OCI-LY3 (cell line): ENCODE data around the gene NDUFB7.

Experiments
- EZH2phosphoT487 ChIP-seq: fragments of 200-600 bp; shearing (Covaris generic); IDR thresholded peaks from 2 replicates; pipeline ENCODE4 v1.6.1; 2018; ENCODE audit warnings: antibody characterized with exemption, mixed run types, low read depth
- TF ChIP-seq, protein P1 (sequence below): fragments of 200-600, 300-600 bp; sonication (generic); IDR thresholded peaks from 2 replicates; pipeline ENCODE4 v1.5.1; 2014; ENCODE audit warnings: antibody characterized with exemption, low read length, low read depth

DNA sequence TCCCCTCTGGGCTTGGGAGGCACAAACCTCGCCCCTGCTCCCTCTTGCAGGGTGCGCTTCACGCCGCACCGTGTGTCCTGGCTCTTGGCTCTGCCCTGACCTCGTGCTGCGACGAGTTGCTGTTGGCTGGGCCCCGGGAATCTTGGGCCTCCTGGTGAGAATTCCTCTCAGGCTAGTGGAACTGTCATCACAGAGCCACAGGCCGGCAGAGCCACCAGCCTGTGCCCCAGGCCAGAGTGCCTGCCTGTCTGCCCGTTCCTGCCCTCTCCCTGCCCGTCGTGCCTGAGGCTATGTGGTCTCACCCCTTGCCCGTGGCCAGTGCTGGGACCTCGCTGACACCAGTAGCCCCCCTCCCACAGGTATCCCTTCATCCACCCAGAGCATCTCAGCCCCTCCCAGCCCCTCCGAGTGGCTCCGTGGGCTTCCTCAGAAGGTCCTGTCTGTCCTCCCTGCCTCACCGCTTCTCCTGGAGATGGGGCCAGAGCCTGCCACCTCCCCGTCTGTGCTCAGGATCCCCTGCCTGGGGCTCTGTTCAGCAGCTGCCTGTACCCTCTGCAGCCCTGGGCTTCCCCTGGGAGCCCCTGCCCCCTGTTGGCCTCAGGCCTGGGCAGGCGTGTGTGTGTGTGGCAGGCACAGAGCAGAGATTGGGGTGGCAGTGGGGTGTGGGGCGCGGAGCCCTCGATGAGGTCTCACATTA is 13.3 kb downstream of the NDUFB7 start:
- TF ChIP-seq, protein P1, sequence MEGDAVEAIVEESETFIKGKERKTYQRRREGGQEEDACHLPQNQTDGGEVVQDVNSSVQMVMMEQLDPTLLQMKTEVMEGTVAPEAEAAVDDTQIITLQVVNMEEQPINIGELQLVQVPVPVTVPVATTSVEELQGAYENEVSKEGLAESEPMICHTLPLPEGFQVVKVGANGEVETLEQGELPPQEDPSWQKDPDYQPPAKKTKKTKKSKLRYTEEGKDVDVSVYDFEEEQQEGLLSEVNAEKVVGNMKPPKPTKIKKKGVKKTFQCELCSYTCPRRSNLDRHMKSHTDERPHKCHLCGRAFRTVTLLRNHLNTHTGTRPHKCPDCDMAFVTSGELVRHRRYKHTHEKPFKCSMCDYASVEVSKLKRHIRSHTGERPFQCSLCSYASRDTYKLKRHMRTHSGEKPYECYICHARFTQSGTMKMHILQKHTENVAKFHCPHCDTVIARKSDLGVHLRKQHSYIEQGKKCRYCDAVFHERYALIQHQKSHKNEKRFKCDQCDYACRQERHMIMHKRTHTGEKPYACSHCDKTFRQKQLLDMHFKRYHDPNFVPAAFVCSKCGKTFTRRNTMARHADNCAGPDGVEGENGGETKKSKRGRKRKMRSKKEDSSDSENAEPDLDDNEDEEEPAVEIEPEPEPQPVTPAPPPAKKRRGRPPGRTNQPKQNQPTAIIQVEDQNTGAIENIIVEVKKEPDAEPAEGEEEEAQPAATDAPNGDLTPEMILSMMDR, result no peak
- TF ChIP-seq EZH2phosphoT487, result no peak
